GM04503 (cell line): ENCODE data around the gene OR52N2.

Source experiments
- DNase-seq: peaks from one replicate; pipeline ENCODE4 v3.0.0-alpha.2; 2012; ENCODE audit warnings: low read depth

Gene OR52N2

DNA sequence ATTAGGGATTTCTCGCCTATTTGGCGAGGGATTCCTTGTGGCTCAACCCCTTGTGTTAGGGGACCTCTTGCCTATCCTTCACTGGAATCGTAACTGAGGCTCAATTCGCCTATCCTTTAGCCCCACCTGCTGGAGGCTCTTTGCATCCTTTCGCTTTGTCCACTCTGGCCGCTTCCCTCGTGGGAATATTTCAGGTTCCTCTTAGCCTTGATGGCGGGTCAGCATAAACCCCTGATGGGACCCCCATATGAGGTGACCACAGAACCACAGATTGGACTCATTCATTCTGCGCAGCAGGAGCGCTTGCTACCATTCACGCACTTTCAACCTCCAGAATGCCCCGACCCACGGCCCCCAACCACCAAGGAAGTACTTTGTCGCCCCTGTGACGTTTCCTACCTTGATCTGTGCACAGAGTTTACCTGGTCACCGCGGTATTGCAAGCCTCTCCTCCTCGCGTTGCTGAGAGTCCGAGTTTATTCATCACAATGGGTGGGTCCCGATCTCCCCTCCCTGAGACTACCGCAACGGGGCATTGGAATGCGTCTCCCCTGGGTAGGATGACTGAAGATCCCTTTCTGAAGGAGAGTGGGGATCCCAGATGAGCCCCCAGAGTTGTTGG is at the start of gene OR52N2:
OR52N2 (plus strand) TSS at position 425 of the 622 bp plus-strand sequence. CDS start 11,412 bp downstream, outside the sequence.
- peak; percentile 21 for DNase-seq

DNA sequence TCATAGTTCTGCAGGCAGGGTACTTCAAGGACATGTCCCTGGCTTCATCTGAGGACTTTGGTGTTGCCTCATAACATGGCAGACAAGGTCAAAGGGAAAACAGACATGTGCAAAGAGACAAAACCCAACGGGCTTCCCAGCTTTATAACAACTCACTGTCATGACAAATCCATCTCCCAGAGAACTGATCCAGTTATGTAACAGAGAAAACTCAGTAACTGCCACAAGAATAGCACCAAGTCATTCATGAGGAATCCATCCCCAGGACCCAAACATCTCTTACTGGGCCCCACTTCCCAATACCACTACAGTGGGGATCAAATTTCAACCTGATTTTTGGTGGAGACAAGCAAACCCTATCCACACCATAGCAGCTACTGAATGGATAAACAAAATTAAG is 41.7 kb upstream of the OR52N2 start:
- DNase-seq: no peak

DNA sequence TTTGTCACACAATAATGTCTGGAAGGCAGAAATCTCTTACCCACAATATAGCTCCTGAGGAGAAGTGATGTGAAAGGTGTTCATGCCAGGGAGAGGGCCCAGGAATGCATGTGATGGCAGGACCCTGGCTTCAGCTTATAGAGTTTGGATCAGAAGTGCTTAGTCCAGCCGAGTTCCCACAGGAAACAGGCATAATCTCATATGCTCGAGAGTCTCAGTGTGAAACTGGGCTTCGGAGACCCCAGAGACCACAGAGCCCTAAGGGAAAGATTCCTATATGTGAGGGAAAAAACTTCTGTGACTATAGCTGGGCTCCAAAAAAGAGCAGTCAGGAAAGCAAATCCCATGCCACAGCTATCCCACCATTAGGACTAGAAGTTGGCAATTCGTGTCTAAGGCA is 25.5 kb upstream of the OR52N2 start, which contains the start of gene OR52N5:
OR52N5 (minus strand) TSS at position 101 of the 400 bp plus-strand sequence. CDS start 4,721 bp downstream, outside the sequence.
- no peak for DNase-seq

DNA sequence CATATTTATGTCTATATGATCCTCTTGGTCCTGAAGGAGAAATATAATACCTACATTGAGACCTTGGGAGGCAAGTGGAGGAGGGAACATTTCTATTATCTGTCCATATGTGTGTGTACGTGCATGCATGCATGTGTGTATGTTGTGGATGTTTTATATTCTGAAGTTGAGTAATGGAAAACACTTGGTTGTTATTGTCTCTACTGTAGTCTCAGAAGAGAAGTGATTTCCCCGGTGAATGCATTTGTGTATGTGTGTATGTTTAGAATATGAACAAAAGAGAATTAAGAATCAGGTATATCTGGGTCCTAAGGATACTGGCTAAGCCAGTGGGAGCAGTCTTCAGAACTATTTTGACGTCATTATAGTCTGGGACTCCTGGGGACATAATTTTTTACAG is 17.6 kb upstream of the OR52N2 start, which contains the start of gene OR52N1:
OR52N1 (minus strand) TSS at position 101 of the 400 bp plus-strand sequence. CDS start 2,449 bp downstream, outside the sequence.
- no peak for DNase-seq

DNA sequence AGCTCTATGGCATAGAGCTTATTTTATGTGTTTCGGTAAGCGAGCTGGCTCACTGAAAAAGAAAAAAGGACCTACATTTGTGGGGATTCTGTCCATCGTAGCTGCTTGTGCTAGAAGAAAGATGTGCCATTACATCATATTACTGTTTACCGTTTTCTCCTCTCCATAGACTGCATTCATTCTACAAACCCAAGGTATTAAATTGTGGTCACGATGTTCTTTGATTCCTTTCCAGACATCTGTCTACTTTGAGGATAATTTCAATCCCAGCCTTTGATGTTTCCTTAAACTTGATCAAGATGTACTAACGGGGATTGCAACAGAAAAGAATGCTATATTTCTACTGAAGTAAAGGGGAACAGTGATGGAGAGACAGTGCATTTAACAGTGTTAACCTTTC is 12.2 kb upstream of the OR52N2 start:
- DNase-seq: no peak

DNA sequence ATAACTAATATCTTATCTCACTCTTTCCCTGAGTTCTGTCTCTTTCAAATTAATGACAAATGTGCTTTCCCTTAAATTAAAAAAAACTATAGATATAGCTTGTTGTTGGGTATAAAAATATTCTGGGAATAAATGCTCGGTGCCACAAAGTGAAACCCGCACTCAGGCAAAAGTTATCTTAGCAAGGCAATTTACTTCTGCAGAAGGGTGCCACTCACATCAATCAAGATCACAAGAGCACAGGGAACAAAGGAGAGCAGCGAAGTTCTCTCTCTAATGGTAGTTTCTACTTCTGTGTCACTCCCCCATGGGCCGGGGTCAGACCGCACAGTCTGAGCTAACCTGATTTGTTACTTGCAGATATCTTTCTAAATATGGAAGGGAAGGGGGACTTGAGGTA is 4.7 kb upstream of the OR52N2 start:
- no peak for DNase-seq

DNA sequence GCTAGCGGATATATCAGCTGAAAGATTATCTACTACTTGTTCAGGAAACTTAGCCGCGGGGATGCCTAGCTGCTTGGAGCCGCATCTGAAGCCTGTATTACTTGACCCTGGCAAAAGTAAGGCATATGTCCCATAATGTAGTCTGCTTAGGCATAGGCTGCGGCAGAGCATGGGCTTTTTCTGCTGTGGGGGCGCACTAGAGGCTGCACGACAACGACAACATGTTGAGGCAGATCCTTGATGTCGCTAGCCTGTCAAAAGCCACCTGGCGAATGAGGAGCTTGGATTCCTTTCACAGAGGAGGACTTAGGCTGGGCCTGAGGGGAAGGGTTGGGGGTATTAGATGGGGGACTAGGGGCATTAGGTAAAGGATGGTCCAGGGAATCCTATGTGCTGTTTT is 1.1 kb upstream of the OR52N2 start:
- no peak for DNase-seq

DNA sequence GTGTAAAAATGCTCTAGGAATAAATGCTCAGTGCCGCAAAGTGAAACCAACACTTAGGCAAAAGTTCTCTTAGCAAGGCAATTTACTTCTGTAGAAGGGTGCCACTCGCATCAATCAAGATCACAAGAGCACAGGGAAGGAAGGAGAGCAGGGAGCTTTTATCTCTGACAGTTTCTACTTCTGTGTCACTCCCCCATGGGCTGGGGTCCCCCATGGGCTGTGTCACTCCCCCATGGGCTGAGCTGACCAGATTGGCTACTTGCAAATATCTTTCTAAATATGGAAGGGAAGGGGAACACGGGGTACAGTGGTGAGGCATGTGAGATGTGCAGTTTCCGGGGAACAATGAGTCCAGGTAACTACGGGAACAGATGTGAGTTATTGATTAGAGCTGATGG is 397 bp downstream of the OR52N2 start:
- DNase-seq: no peak

DNA sequence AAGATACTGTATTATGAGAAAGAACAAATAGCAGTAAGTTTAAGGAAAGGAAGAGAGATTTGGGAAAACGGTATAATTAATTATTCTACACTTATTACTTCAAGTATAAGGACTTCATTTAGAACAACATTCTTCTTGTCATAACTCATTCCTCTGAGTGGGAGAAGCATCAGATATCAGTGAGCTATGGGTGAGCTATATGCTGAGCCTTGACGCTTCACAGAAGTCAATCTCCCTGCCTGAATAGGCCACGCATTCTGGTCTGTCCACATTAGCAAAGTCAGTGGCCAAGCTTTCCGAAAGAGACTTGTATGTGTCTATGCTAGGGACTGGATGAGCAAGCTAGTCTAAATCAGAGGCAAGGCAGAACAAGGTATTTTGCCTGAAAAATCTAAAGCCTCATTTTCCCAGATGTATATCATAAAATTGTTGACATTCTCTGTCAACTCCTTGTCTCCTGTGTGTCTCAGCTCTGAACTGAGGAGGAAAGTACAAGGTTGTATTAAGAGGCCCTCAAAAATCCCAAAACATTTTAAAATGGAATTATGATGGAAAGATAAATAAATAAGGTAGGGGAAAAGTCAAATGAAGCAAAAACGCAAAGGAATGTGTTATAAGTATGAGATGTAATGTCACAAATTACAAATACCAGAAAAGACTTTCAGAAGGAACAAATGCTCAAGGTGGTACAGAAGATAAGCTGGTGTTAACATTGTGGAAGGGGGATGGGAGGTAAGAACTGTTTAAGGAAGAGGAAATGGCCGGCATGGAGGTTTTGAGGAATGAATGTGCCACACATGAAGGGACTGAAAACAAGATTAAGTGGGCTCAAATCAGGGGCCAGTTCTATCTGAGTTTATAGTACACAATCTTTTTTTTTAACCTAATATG is 1.4 kb downstream of the OR52N2 start:
- no peak for DNase-seq

DNA sequence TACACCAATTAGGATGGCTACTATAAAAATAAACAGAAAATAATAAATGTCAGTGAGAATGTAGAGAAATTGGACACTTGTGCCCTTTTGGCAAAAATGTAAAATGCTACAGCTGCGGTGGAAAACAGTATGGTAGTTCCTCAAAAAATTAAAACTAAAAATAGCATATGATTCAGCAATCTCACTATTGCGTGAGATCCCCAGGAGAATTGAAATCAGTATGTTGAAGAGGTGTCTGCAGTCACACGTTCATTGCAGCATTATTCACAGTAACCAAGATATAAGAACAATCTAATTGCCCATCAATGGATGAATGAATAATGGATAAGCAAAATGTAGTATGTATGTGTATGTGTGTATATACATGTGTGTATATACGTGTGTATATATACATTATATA is 6.8 kb downstream of the OR52N2 start:
- DNase-seq: no peak

DNA sequence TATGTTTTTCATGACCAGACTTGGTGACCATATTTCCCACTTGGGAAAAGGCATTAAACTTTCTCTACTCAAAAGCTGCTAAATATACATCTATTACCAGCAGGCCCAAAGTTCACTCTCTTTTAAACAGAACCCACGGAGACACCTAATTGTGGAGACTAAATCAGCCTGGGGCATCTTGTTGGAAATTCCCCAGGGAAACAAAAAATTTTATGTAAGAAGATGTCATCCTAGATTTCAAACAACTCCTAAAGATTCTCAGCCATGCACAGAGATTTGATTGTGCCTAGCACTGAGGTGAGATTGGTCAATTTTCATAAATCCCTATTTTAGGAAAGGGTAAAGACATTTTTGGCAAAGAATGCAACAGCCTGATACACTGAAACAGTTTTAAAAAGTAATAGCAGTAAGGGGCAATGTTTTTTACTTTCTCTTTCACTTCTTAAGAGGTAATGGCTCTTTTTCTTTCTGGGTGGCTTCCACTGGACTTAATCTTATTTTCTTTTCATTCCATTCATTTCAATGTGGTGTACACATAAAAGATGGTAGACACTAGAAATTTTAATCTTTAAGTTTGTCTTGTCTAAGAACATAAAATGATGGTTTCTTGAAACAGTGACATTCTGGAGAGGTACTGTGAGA is 9.6 kb downstream of the OR52N2 start:
- DNase-seq: no peak

DNA sequence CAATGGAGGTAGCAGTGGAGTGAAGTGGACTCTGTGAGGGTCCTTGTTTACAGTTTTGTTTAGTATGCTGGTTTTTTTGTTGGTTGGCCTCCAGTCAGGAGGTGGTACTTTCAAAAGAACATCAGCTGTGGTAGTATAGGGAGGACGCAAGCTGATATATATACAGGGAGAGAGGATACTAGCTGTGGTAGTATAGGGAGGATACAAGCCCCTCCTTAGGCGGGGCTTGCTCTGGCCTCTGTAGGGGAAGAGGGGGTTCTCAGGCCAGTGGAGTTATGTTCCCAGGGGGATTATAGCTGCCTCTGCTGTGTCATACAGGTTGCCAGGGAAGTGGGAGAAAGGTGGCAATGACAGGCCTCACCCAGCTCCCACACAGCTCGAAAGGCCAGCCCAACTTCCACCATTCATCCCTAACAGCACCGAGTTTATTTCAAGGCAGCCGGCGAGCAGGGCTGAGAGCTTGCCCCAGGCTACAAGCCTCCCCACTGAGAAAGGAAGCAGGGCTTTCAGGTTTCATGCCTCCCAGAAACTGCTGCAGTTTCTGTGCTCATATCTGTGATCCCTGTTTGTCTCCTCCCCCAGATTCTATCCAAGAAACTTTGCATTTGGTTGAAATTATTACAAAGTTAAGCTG is 22.6 kb downstream of the OR52N2 start:
- no peak for DNase-seq

DNA sequence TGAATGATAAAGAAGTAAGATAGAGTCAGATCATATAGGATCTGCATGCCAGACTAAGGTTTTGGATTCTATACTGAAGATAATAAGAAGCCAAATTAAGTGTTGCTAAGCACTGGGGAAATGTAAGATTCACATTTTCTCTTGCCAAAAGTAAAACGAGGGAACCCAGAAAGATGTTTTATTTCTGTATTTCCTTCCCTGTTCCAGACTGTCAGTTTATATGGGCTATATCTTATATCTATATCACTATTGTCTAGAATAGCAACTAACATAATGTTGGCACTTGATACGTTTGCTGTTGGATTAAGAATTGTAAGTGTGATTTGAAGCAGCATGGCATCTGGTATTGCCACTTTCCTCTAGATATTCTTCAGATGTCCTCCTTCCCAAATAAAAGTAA is 24.7 kb downstream of the OR52N2 start:
- DNase-seq: no peak

DNA sequence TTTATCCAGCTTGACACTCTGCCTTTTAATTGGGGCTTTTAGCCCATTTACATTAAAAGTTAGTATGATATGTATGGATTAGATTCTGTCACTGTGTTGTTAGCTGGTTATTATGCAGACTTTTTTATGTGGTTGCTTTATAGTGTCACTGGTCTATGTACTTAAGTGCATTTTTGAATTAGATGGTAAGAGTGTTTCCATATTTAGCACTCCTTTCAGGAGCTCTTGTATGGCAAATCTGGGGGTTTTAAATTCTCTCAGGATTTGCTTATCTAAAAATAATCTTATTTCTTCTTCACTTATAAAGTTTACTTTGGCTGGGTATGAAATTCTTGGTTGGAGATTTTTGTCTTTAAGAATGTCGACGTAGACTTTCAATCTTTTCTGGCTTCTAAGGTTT is 29.0 kb downstream of the OR52N2 start:
- no peak for DNase-seq

DNA sequence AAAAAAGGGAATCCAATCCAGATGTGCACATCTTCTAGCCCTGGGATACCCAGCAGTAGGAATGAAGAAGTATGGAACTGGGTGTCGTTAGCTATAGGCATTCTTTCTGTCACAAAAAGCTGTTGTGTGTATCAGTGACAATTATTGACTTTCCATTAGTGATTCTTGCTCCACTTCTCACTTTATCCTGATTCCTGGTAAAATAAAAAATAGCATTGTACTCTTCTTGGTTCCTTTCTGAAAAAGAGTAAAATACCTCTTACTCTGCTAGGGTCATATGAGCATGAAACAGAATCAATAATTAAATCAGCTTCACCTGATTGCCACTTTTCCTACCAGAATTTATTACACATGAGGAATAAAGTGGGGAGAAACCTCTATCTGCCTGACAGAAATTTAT is 33.1 kb downstream of the OR52N2 start, which contains the start of gene OR52E6:
OR52E6 (minus strand) TSS at position 101 of the 400 bp plus-strand sequence; CDS start at position 101, 0 bp downstream.
- no peak for DNase-seq

DNA sequence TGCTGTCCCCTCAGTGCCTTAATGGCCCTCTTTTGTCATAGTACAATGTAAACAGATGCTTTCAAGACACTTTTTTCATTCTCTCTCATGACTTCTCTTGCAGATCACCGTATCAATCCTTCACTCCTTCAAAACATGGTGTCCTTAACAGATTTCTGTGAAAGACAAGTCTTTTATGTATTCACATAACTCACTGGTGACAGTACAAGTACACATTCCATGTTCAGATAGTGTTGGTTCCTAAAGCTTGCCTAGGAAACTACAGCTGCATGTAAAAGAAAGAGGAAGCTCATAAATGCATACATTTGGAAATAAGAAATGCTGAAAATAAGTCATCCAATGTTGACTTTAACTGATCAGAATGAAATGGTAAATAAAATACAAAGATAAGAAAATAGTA is 38.0 kb downstream of the OR52N2 start:
- no peak for DNase-seq

DNA sequence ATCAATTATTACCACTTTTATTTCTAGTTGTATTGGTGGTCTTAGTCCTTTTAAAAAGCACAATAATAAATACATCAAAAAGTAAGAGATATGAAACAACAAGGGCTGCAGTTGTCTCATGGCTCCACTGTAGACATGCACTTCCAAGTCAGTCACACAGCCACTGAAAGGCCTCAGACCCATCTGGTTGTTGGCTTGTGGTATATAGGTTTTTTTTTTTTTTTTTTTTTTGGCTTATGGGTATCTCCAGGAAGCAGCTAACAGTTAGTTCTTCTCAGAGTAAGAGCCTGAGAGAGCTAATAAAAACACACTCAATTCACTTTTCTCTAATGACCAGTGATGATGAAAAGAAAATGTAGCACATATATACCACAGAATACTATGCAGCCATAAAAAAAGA is 39.0 kb downstream of the OR52N2 start:
- DNase-seq: no peak

DNA sequence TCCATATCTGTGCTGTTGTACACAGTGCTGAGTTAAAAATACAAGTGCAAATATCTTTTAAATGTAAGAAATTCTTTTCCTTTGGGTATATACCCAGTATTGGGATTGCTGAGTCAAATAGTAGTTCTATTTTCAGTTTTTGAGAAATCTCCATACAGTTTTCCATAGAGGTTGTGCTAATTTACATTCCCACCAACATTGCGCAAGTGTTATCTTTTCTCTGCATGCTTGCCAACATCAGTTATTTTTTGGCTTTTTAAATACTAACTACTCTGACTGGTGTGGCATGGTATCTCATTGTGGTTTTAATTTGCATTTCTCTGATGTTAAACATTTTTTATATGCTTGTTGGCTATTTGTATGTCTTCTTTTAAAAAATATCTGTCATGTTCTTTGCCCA is 42.3 kb downstream of the OR52N2 start:
- no peak for DNase-seq

DNA sequence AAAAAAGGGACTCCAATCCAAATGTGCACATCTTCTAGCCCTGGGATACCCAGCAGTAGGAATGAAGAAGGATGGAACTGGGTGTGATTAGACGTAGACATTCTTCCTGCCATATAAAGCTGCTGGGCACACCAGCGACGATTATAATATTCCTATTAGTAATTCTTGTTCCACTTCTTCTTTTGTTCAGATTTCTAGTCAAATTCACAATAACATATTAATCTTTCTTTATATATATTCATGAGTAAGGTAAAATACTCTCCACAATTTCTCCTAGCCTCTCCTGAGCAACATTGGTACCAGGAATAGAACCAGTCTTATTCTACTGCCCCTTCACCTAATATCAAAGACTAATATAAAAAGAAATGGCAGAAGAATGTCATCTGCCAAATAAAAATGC is 48.9 kb downstream of the OR52N2 start, which contains the start of gene OR52E8:
OR52E8 (minus strand) TSS at position 101 of the 400 bp plus-strand sequence; CDS start at position 101, 0 bp downstream.
- DNase-seq: no peak

DNA sequence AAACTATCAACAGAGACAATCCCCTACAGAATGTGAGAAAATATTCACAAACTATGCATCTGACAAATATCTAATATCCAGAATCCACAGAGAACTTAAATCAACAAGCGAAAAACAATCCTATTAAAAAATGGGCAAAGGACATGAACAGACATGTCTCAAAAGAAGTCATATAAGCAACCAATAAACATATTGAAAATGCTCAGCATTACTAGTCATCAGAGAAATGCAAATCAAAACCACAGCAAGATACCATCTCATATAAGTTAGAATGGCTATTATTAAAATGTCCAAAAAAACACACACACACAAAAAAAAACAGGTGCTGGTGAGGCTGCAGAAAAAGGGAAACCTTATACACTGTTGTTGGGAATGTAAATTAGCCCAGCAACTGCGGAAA is 57.1 kb downstream of the OR52N2 start:
- DNase-seq: no peak
